Epithelial cell of prostate (primary cell): ENCODE measurements around the gene BCL6B.
"Not testable (repeated sequence)": the region's sequence is repeated elsewhere in the genome, so short reads cannot be mapped to it uniquely, and the experiment has no call there.

Source experiments
- DNase-seq: peaks from one replicate; pipeline ENCODE4 v3.0.0-alpha.2; 2011; ENCODE audit warnings: low read depth, low spot score
- H3K27ac ChIP-seq: fragments of 450-650 bp; 2 replicates; pipeline ENCODE4 v1.5.1; 2017; ENCODE audit warnings: mild to moderate bottlenecking

The BCL6B gene

GRCh38 chr17:7025245-7025644 is 2.4 kb downstream of the BCL6B start:
- no peak overlapping the region for H3K27ac ChIP-seq
- DNase-seq = no peak

- DNase-seq = no peak
- no peak overlapping the region for H3K27ac ChIP-seq
Measured at GRCh38 chr17:7026471-7027115, 3.7 kb downstream of the BCL6B start.

DNA sequence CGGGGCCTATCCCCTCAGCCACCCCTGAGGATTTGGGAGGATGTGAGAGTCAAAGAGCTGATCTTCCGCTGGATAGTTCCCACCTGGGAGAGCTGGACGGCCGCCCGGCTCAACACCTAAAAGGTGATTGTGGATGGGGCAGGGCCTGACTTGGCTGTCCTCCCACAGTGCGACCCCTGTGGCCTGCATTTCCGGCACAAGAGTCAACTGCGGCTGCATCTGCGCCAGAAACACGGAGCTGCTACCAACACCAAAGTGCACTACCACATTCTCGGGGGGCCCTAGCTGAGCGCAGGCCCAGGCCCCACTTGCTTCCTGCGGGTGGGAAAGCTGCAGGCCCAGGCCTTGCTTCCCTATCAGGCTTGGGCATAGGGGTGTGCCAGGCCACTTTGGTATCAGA is 4.5 kb downstream of the BCL6B start:
- no peak overlapping the region for H3K27ac ChIP-seq
- no peak for DNase-seq

GRCh38 chr17:7029096-7029495 is 6.2 kb downstream of the BCL6B start:
- no peak overlapping the region for H3K27ac ChIP-seq
- no peak for DNase-seq

DNA sequence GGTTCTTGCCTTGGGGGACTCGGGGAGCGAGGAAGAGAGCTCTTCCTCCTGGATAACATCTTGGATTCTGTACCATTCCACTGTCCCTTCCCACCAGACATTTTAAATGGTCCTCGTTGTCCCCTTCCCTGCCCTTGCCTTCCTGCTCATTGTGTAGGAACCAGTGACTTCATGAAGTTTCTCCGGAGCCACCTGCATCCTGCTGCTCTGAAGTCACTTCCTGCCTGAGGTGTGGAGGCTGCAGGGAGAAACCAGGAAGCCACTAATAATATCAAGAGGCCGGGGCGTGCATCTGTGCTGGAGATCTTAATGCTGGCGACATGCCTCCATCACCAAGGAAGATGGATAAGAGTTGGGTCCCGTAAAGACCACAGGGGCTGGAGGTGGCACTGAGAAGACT is 6.8 kb downstream of the BCL6B start:
- H3K27ac ChIP-seq = no peak overlapping the region
- no peak for DNase-seq

GRCh38 chr17:7034955-7035590 is 12.2 kb downstream of the BCL6B start:
- peak overlapping the region; percentile 89 for H3K27ac ChIP-seq
- no peak for DNase-seq

DNA sequence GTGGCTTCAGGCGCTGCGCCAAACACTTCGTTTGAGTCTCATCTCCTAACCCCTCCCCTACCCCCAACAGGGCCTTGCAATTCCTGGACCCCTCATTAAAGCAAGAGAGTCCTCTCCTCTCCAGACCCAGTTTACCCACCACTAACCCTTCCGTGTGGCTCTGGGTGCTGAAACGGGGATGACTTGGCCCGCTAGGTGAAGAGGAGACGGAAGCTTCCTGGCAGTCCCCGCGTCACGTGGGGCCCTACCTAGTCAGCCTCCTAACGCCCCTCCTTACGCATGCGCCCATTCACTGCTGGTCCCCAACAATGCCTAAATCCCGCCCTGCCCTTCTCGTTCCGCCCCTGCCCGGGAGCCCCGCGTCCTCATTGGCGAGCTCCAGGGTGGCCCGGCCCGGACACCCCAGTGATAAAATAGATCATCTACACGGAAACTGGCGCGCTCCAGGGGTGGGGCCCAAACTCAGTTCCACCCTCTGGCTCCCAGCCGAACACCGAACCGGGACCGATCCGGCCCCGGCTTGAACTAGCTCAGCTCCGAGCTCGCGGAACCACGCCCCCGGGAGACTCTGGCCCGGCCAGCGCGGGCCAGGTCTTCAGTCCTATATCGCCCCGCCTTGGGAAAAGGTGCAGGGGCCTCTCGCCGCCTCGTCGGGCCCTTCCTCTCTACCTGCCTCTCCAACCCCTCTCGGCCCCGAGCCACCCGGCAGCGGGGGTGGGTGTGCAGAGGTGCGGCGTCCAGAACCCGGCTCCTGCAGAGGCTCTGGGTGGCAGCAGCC is 12.9 kb downstream of the BCL6B start, which contains the start of gene SLC16A13:
SLC16A13 (plus strand) TSS at position 425 of the 778 bp plus-strand sequence. CDS start 368 bp downstream, outside the sequence.
- H3K27ac ChIP-seq = peak within 1 kb of the TSS; percentile 89
- peak; percentile 94 for DNase-seq

- no peak for DNase-seq
- no peak overlapping the region for H3K27ac ChIP-seq
Measured at GRCh38 chr17:7038025-7038862, 15.4 kb downstream of the BCL6B start.

GRCh38 chr17:7039832-7040231 is 17.0 kb downstream of the BCL6B start:
- DNase-seq = no peak
- no peak overlapping the region for H3K27ac ChIP-seq

DNA sequence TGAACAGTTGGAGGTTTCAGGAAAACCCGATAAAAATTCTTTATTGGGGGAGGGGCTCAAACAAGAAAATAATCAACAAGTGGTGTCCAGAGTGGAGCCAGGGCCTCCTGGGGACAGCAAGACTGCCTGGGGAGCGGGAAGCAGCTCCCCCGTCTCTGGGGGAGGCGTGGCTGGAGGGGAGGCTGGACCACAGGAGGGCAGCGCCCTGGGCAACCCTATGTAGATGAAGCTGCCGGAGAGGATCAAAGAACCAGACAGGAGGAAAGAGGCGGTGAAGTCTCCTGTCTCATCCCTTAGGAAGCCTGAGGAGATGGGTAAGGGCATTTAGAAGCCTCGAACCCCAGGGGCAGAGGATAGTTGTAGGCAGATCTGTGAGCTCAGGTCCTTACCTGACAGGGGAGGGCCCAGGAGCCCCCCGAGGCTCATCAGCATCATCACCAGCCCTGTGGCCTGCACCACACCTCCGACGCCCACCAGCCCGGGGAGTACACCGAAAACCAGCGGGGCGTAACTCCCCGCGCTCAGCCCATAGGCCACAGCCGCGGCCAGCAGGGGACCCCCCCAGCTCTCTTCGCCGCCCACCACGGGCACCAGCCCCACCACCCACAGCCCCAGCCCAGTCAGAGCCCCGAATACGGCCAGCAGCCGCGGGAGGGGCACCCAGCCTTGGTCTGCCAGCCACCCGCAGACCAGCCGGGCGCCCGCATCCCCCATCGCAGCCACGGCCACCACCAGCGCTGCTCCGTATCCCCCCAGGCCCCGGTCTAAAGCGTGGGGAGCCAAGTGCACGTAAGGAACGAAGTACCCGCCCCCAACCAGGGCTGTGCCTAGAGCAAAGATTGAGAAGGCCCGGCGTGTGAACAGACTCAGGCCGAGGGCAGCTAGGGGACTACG is 19.0 kb downstream of the BCL6B start:
- DNase-seq = no peak
- H3K27ac ChIP-seq = no peak overlapping the region

GRCh38 chr17:7042501-7043181 is 19.8 kb downstream of the BCL6B start:
- no peak for DNase-seq
- no peak overlapping the region for H3K27ac ChIP-seq

DNA sequence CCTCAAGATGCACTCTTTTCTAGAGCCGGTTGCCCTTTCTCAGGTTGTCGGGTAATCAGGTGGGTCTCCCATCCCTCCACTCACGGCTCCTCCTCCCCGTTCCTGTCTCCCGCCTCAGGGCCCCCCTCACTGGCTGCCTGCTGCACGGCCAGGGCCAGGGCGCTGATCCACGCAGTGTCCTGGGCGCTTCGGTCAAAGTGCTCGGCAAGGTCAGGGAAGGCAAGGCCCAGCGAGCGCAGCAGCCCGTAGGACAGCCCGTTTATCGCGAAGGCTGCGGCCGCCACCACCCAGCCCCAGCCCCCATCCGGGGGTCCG is 20.3 kb downstream of the BCL6B start:
- H3K27ac ChIP-seq = no peak overlapping the region
- no peak for DNase-seq

DNA sequence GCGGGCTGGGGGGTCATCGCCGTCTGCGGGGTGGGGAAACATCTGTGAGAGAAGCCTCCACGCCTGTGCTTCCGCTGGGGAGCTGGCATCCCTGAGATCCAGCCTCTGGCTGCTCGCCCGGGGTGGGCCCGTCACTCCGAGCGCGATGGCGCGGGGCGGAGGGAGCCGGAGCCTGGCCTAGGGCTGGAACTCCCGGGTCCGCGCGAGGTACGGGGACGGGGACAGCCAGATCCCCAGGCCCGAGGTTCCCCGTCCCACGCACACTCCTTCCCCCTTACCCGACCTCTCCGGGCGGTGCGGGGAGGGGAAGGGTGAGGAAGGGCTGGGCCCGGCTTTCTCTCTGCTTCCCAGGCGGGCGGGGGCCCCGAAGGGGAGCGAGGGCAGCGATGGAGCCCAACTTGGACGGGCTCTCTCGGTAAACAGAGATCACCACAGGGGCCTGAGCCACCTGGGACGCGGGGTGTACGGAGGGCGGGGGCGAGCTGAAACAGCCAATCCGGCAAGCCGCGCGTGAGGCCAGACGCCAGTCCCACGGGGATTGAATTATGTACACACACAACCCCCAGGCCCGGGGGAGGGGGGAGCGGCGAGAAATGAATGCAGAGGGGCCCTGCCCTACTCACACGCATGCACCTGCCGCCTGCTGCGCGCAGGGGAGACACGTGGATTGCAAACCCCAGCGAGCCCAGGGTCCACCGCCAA is 20.8 kb downstream of the BCL6B start, which contains the start of gene SLC16A11:
SLC16A11 (minus strand) TSS at position 596 of the 702 bp plus-strand sequence; CDS start at position 17, 579 bp downstream.
- H3K27ac ChIP-seq = no peak within 1 kb of the TSS
- DNase-seq = no peak

DNA sequence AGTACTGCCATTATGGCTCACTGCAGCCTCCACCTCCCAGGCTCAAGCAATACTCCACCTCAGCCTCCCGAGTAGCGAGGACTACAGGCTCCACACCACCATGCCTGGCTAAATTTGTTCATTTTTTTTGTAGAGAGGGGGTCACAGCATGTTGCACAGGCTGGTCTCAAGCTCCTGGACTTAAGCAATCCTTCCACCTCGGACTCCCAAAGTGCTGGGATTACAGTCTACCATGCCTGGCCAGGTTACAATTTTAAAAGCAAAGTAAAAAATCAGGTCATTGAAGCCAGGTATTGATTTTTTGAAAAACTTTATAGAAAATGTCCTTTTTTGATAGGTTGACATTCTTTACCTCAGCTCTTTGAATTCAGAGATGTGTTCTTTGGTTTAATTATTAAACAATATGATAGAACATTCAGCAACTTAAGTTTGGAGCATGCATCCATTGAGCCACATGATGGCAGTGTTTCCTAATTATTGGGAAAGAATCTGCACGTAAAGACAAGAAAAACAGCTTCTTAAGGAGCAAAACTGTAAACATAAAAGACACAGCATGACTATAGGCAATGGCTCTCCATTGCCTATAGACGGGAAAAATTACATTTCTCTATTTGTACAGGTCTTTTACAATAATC is 22.8 kb downstream of the BCL6B start:
- H3K27ac ChIP-seq = peak overlapping the region; percentile 83
- DNase-seq = no peak

GRCh38 chr17:7046127-7046724 is 23.4 kb downstream of the BCL6B start:
- peak overlapping the region; percentile 83 for H3K27ac ChIP-seq

DNA sequence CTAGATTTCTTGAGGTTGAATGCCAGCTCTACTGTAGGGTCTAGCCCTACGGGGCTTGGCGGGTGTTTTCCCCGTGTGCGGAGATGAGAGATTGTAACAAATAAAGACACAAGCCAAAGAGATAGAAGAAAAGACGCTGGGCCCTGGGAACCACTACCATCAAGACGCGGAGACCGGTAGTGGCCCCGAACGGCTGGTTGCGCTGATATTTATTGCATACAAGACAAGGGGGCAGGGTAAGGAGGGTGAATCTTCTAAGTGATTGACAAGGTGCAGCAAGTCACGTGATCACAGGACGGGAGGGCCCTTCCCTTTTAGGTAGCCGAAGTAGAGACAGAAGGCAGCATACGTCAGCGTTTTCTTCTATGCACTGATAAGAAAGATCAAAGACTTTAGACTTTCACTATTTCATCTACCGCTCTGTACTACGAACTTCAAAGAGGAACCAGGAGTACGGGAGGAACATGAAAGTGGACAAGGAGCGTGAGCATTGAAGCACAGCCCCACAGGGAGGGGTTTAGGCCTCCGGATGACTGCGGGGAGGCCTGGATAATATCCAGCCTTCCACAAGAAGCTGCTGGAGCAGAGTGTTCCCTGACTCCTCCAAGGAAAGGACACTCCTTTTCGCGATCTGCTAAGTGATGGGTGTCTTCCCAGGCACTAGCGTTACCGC is 24.0 kb downstream of the BCL6B start:
- not testable (repeated sequence) for DNase-seq
- peak overlapping the region; percentile 83 for H3K27ac ChIP-seq

More at GRCh38 chr17:7046127-7046724, 23.4 kb downstream of the BCL6B start:
- peak; percentile 82 for DNase-seq

- no peak for DNase-seq
Measured at GRCh38 chr17:7047566-7047965, 24.7 kb downstream of the BCL6B start.

More at GRCh38 chr17:7047566-7047965, 24.7 kb downstream of the BCL6B start:
- no peak overlapping the region for H3K27ac ChIP-seq
